Neural cell (in vitro differentiated cells): ENCODE data around the gene GNG7. TPM values are rescaled to one million over a fixed set of nuclear protein-coding genes. Genes with fewer than 3 reads are reported as not detected.

Experiments used
- H2AFZ ChIP-seq: fragments of 200-600, 300-800 bp; sonication (generic), shearing (Covaris generic); 2 replicates; pipeline ENCODE4 v1.6.0; 2014; ENCODE audit warnings: low read depth, mild to moderate bottlenecking, antibody characterized with exemption, low read length, moderate library complexity
- H3F3A ChIP-seq: fragments of 200-600 bp; shearing (Covaris generic); 2 replicates; pipeline ENCODE4 v1.6.1; 2016; ENCODE audit warnings: mild to moderate bottlenecking, moderate library complexity, mixed read lengths, antibody characterized with exemption, low read length; ENCODE audit not compliant: insufficient read depth, poor library complexity, severe bottlenecking
- H3K27ac ChIP-seq: fragments of 200-600, 300-800 bp; sonication (generic), shearing (Covaris generic); 2 replicates; pipeline ENCODE4 v1.5.1; 2014; ENCODE audit warnings: mild to moderate bottlenecking, low read length, moderate library complexity
- H3K27me3 ChIP-seq: fragments of 300-800, 200-600 bp; sonication (generic), shearing (Covaris generic); 2 replicates; pipeline ENCODE4 v1.6.0; 2014; ENCODE audit warnings: mild to moderate bottlenecking, low read depth, low read length, moderate library complexity; ENCODE audit not compliant: insufficient read depth
- H3K36me3 ChIP-seq: fragments of 300-800, 200-600 bp; sonication (generic), shearing (Covaris generic); 2 replicates; pipeline ENCODE4 v1.5.1; 2014; ENCODE audit warnings: mild to moderate bottlenecking, antibody characterized with exemption, low read length, moderate library complexity; ENCODE audit not compliant: insufficient read depth
- H3K4me2 ChIP-seq: fragments of 300-800, 200-600 bp; sonication (generic), shearing (Covaris generic); 2 replicates; pipeline ENCODE4 v1.6.0; 2014; ENCODE audit warnings: mild to moderate bottlenecking, low read length
- H3K4me3 ChIP-seq: fragments of 300-800, 200-600 bp; sonication (generic), shearing (Covaris generic); 2 replicates; pipeline ENCODE4 v1.5.1; 2014; ENCODE audit warnings: mild to moderate bottlenecking, low read length, moderate library complexity
- H3K79me2 ChIP-seq: fragments of 200-600 bp; shearing (Covaris generic); replicated peaks from 2 replicates; pipeline ENCODE4 v1.6.0; 2014; ENCODE audit warnings: mild to moderate bottlenecking, low read length, moderate library complexity; ENCODE audit not compliant: insufficient read depth
- H3K9ac ChIP-seq: fragments of 300-800, 200-600 bp; sonication (generic), shearing (Covaris generic); 2 replicates; pipeline ENCODE4 v1.6.1; 2016; ENCODE audit warnings: mild to moderate bottlenecking, low read length, mixed read lengths
- H3K9me2 ChIP-seq: fragments of 200-600 bp; shearing (Covaris generic); 2 replicates; pipeline ENCODE4 v1.6.1; 2016; ENCODE audit warnings: mild to moderate bottlenecking, low read length, mixed read lengths; ENCODE audit not compliant: insufficient read depth
- H3K9me3 ChIP-seq: fragments of 200-600, 300-800 bp; sonication (generic), shearing (Covaris generic); 2 replicates; pipeline ENCODE4 v1.6.1; 2016; ENCODE audit warnings: mild to moderate bottlenecking, mixed run types, low read length, moderate library complexity, mixed read lengths
- H4K20me1 ChIP-seq: fragments of 200-600 bp; shearing (Covaris generic); 2 replicates; pipeline ENCODE4 v1.6.1; 2016; ENCODE audit warnings: mild to moderate bottlenecking, mixed run types; ENCODE audit not compliant: insufficient read depth
- EP300 ChIP-seq: fragments of 450-650 bp; conservative IDR thresholded peaks from 2 replicates; pipeline ENCODE4 v1.6.1; 2014; ENCODE audit warnings: antibody characterized with exemption, mild to moderate bottlenecking, moderate library complexity; ENCODE audit not compliant: poor library complexity, severe bottlenecking
- EZH2 ChIP-seq: fragments of 200-600, 300-800 bp; shearing (Covaris generic), sonication (generic); IDR thresholded peaks from 2 replicates; pipeline ENCODE4 v1.6.1; 2014; ENCODE audit warnings: antibody characterized with exemption, low read length, borderline replicate concordance, mild to moderate bottlenecking; ENCODE audit not compliant: insufficient read depth, poor library complexity, severe bottlenecking
- MXI1 ChIP-seq: fragments of 450-650 bp; conservative IDR thresholded peaks from 2 replicates; pipeline ENCODE4 v1.6.1; 2014; ENCODE audit warnings: antibody characterized with exemption, mild to moderate bottlenecking; ENCODE audit not compliant: poor library complexity, severe bottlenecking
- POLR2AphosphoS5 ChIP-seq: IDR thresholded peaks from 2 replicates; pipeline ENCODE4 v1.6.1; 2012
- RAD21 ChIP-seq: fragments of 450-650 bp; conservative IDR thresholded peaks from 2 replicates; pipeline ENCODE4 v1.6.1; 2014; ENCODE audit warnings: antibody characterized with exemption, mild to moderate bottlenecking, moderate library complexity
- SMC3 ChIP-seq: fragments of 450-650 bp; conservative IDR thresholded peaks from 2 replicates; pipeline ENCODE4 v1.6.1; 2014; ENCODE audit warnings: antibody characterized with exemption, mild to moderate bottlenecking, moderate library complexity; ENCODE audit not compliant: poor library complexity
- TAF1 ChIP-seq: IDR thresholded peaks from 2 replicates; pipeline ENCODE4 v1.6.1; 2012; ENCODE audit warnings: low read depth
- polyA plus RNA-seq: library from polyadenylated mRNA; depleted of rRNA; stranded (reverse); fragments of >200 nt; gene quantifications from 2 replicates; pipeline ENCODE4 v1.2.3, GENCODE V29; 2014
- TF ChIP-seq, protein P1 (sequence below): IDR thresholded peaks from 2 replicates; pipeline ENCODE4 v1.6.1; 2012; ENCODE audit warnings: borderline replicate concordance
- TF ChIP-seq, protein P2 (sequence below): fragments of 450-650 bp; IDR thresholded peaks from 2 replicates; pipeline ENCODE4 v1.5.1; 2014; ENCODE audit warnings: antibody characterized with exemption, mild to moderate bottlenecking, moderate library complexity; ENCODE audit not compliant: poor library complexity, severe bottlenecking

The GNG7 gene
- polyA plus RNA-seq, 1 donor from 2014 or later, result 3.0 TPM

DNA sequence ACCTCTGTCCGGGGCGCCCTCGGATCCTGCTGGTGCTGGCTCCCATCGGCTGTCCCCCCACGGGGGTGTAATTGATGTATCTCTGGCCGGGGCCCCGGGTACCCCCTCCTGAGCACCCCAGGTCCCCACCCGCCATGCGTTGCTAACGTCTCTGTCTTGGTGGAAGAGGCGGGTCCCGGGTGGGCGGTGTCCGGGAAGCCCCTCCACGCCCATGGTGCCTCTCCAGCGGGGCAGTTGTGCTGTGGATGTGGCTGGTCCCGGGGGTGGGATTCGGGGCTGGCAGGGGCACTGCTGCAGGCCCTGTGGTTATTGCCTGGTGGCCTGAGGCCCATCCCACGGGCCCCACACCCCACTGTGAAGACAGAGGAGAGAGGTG, 13.8 kb upstream of the GNG7 start:
- Histone ChIP-seq H3K9me2 (no peaks in the 10 kb centered on the region), H3K79me2 (no peaks in the 10 kb centered on the region), H3K9ac (no peak overlapping the region), H4K20me1 (no peaks in the 10 kb centered on the region), H3K4me3 (no peak overlapping the region), H3K27me3 (no peaks in the 10 kb centered on the region), H2AFZ (no peak overlapping the region), H3K4me2 (no peak overlapping the region), H3F3A (no peaks in the 10 kb centered on the region), H3K27ac (no peak overlapping the region), H3K36me3 (peaks cover 14% of the 10 kb centered on the region), H3K9me3 (no peaks in the 10 kb centered on the region)
- no peak for TF ChIP-seq SMC3
- no peak for TF ChIP-seq TAF1
- no peak for TF ChIP-seq EZH2
- no peak for TF ChIP-seq MXI1
- no peak for TF ChIP-seq POLR2AphosphoS5
- TF ChIP-seq, protein P1, sequence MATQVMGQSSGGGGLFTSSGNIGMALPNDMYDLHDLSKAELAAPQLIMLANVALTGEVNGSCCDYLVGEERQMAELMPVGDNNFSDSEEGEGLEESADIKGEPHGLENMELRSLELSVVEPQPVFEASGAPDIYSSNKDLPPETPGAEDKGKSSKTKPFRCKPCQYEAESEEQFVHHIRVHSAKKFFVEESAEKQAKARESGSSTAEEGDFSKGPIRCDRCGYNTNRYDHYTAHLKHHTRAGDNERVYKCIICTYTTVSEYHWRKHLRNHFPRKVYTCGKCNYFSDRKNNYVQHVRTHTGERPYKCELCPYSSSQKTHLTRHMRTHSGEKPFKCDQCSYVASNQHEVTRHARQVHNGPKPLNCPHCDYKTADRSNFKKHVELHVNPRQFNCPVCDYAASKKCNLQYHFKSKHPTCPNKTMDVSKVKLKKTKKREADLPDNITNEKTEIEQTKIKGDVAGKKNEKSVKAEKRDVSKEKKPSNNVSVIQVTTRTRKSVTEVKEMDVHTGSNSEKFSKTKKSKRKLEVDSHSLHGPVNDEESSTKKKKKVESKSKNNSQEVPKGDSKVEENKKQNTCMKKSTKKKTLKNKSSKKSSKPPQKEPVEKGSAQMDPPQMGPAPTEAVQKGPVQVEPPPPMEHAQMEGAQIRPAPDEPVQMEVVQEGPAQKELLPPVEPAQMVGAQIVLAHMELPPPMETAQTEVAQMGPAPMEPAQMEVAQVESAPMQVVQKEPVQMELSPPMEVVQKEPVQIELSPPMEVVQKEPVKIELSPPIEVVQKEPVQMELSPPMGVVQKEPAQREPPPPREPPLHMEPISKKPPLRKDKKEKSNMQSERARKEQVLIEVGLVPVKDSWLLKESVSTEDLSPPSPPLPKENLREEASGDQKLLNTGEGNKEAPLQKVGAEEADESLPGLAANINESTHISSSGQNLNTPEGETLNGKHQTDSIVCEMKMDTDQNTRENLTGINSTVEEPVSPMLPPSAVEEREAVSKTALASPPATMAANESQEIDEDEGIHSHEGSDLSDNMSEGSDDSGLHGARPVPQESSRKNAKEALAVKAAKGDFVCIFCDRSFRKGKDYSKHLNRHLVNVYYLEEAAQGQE, result no peak
- no peak for TF ChIP-seq RAD21
- TF ChIP-seq EP300, result no peak

DNA sequence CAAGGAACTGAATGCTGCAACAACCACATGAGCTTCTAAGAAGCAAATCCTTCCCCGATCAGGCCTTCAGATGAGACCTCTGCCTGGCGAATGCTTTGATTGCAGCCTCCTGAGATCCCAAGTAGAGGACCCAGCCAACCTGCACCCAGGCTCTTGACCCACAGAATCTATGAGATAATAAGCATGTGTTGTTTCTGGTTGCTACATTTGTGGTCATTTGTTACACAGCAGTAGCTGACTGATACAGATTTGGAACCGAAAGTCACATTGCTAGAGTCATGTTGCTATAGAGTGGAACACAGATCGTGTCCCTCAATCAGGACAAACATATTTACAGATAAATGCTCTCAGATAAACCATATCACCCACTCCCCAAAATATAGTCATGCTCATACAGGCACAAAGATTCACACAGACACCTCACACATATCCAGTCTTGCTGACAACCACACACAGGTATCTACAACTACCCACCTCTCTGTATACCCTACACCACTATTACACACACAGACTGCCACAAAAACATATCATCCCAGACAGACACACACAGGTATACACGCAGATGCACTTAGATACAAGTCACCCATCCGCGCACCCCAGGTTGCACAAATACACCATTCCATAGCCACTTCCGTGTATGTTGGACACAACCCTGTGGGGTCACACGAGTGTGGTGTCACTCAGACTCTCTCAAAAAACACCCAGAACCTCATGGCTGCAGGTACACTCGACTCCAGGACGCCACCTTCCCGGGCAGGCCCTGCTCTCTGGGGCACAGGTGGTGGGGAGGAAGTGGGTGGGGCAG, 13.2 kb upstream of the GNG7 start:
- no peak for TF ChIP-seq POLR2AphosphoS5
- TF ChIP-seq TAF1, result no peak
- TF ChIP-seq RAD21, result no peak
- no peak for TF ChIP-seq EZH2
- TF ChIP-seq, protein P2, sequence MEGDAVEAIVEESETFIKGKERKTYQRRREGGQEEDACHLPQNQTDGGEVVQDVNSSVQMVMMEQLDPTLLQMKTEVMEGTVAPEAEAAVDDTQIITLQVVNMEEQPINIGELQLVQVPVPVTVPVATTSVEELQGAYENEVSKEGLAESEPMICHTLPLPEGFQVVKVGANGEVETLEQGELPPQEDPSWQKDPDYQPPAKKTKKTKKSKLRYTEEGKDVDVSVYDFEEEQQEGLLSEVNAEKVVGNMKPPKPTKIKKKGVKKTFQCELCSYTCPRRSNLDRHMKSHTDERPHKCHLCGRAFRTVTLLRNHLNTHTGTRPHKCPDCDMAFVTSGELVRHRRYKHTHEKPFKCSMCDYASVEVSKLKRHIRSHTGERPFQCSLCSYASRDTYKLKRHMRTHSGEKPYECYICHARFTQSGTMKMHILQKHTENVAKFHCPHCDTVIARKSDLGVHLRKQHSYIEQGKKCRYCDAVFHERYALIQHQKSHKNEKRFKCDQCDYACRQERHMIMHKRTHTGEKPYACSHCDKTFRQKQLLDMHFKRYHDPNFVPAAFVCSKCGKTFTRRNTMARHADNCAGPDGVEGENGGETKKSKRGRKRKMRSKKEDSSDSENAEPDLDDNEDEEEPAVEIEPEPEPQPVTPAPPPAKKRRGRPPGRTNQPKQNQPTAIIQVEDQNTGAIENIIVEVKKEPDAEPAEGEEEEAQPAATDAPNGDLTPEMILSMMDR, result no peak
- TF ChIP-seq MXI1, result no peak
- TF ChIP-seq SMC3, result no peak
- TF ChIP-seq EP300, result no peak
- TF ChIP-seq, protein P1, result no peak
- Histone ChIP-seq H3K9me2 (no peaks in the 10 kb centered on the region), H3K9me3 (no peaks in the 10 kb centered on the region)

More for the DNA sequence above, 13.2 kb upstream of the GNG7 start:
- Histone ChIP-seq H3K36me3 (peaks cover 14% of the 10 kb centered on the region), H4K20me1 (no peaks in the 10 kb centered on the region), H3K4me2 (no peak overlapping the region), H3K9ac (no peak overlapping the region), H3K79me2 (no peaks in the 10 kb centered on the region), H3K27ac (no peak overlapping the region), H3K4me3 (no peak overlapping the region), H3F3A (no peaks in the 10 kb centered on the region), H2AFZ (no peak overlapping the region), H3K27me3 (no peaks in the 10 kb centered on the region)
